Transverse colon (tissue), 4 donors: ENCODE measurements around the gene EIF2S2.

Source experiments
- CTCF ChIP-seq, 5 experiments: fragments of 200-600 bp in 3 of 5; fragments of 450-650 bp in 2 of 5; sonication (generic) in 3 of 5; IDR thresholded peaks; 1 replicate in 2 of 5; 2 replicates in 3 of 5; pipeline ENCODE4 v1.5.1; 2016 to 2017; ENCODE audit warnings: antibody characterized with exemption in 5 of 5, inconsistent platforms in 3 of 5, mild to moderate bottlenecking in 2 of 5, moderate library complexity in 1 of 5
- EP300 ChIP-seq: sonication (generic); formaldehyde crosslinking; IDR thresholded peaks from one replicate; pipeline ENCODE4 v1.6.1; 2017; ENCODE audit warnings: antibody characterized with exemption, low read depth
- POLR2AphosphoS5 ChIP-seq, 3 donors: sonication (generic); formaldehyde crosslinking; IDR thresholded peaks; one replicate each; pipeline ENCODE4 v1.6.1; 2016; ENCODE audit warnings: antibody characterized with exemption in 3 of 3

- TF ChIP-seq CTCF (IDR thresholded peaks at IDR 0.05) (no peak), POLR2AphosphoS5 (IDR thresholded peaks at IDR 0.05) (no peak), EP300 (no peak)
Observed at GRCh38 chr20:34084227-34084923, 27.7 kb downstream of the EIF2S2 start.
